ENCODE measurements around the gene AGPAT4. TPM values are rescaled to one million over a fixed set of nuclear protein-coding genes. Genes with fewer than 3 reads are reported as not detected.

AGPAT4 gene
- total and polyA plus RNA-seq, 2 of the 13 experiments (the other 11 are each of a cell fraction or from before 2014, with no cell fraction given): 0.07 to 0.13 TPM

DNA sequence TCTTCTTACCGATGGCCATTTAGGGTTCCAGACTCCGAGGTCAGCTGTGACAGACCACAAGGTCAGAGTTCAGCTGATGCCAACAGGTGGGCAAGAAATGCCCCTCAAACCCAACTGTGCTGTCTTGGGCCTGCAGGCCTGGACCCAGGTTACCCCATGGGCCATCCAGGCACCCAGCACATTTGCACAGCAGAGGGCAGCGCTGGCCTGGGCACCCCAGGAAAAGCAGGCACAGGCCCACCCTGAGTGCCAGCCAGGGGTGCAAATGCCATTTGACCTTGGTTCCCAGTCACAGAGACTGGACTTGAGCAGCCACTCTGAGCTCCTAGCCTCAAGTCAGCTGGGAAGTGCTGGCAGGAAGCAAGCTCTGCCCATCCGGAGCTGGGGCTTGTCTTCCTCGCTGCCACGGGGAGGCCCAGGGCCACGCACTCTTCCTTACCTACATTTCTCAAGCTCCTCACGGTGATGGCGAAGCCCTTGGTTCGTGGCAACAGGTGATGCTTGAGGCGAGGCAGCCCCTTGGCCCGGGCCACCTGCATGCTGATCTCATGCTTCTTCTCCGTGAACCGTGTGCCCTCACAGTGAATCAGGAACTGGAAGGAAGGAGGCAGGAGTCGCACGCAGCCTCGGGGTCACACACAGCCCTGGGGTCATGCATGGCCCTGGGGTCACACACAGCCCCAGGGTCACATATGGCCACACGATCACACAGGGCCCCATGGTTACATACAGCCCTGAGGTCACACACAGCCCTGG is 120.8 kb downstream of the AGPAT4 start (continued):
- TF ChIP-seq, protein P1, sequence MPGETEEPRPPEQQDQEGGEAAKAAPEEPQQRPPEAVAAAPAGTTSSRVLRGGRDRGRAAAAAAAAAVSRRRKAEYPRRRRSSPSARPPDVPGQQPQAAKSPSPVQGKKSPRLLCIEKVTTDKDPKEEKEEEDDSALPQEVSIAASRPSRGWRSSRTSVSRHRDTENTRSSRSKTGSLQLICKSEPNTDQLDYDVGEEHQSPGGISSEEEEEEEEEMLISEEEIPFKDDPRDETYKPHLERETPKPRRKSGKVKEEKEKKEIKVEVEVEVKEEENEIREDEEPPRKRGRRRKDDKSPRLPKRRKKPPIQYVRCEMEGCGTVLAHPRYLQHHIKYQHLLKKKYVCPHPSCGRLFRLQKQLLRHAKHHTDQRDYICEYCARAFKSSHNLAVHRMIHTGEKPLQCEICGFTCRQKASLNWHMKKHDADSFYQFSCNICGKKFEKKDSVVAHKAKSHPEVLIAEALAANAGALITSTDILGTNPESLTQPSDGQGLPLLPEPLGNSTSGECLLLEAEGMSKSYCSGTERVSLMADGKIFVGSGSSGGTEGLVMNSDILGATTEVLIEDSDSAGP (CRISPR knock-in tag; IDR thresholded peaks at IDR 0.05; ENCODE audit: borderline replicate concordance): peak; percentile 26; the same call in 1 of the 2 replicates
- TF ChIP-seq, protein P2, sequence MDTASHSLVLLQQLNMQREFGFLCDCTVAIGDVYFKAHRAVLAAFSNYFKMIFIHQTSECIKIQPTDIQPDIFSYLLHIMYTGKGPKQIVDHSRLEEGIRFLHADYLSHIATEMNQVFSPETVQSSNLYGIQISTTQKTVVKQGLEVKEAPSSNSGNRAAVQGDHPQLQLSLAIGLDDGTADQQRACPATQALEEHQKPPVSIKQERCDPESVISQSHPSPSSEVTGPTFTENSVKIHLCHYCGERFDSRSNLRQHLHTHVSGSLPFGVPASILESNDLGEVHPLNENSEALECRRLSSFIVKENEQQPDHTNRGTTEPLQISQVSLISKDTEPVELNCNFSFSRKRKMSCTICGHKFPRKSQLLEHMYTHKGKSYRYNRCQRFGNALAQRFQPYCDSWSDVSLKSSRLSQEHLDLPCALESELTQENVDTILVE (CRISPR knock-in tag; IDR thresholded peaks at IDR 0.05): no peak
- TF ChIP-seq, protein P3, sequence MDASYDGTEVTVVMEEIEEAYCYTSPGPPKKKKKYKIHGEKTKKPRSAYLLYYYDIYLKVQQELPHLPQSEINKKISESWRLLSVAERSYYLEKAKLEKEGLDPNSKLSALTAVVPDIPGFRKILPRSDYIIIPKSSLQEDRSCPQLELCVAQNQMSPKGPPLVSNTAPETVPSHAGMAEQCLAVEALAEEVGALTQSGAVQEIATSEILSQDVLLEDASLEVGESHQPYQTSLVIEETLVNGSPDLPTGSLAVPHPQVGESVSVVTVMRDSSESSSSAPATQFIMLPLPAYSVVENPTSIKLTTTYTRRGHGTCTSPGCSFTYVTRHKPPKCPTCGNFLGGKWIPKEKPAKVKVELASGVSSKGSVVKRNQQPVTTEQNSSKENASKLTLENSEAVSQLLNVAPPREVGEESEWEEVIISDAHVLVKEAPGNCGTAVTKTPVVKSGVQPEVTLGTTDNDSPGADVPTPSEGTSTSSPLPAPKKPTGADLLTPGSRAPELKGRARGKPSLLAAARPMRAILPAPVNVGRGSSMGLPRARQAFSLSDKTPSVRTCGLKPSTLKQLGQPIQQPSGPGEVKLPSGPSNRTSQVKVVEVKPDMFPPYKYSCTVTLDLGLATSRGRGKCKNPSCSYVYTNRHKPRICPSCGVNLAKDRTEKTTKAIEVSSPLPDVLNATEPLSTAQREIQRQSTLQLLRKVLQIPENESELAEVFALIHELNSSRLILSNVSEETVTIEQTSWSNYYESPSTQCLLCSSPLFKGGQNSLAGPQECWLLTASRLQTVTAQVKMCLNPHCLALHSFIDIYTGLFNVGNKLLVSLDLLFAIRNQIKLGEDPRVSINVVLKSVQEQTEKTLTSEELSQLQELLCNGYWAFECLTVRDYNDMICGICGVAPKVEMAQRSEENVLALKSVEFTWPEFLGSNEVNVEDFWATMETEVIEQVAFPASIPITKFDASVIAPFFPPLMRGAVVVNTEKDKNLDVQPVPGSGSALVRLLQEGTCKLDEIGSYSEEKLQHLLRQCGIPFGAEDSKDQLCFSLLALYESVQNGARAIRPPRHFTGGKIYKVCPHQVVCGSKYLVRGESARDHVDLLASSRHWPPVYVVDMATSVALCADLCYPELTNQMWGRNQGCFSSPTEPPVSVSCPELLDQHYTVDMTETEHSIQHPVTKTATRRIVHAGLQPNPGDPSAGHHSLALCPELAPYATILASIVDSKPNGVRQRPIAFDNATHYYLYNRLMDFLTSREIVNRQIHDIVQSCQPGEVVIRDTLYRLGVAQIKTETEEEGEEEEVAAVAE (CRISPR knock-in tag; IDR thresholded peaks at IDR 0.05; ENCODE audit: borderline replicate concordance): no peak
- TF ChIP-seq HDAC6 (IDR thresholded peaks at IDR 0.05; ENCODE audit: low read depth, low read length): no peak
- TF ChIP-seq JUNB (CRISPR knock-in tag; IDR thresholded peaks at IDR 0.05; ENCODE audit: borderline replicate concordance): no peak
- no peak for TF ChIP-seq HIVEP1 (CRISPR knock-in tag; IDR thresholded peaks at IDR 0.05)
- no peak for TF ChIP-seq KDM4B (CRISPR knock-in tag; IDR thresholded peaks at IDR 0.05)
- no peak for TF ChIP-seq HDAC2 (CRISPR knock-in tag; IDR thresholded peaks at IDR 0.05)
- no peak for TF ChIP-seq ZNF251 (CRISPR knock-in tag; IDR thresholded peaks at IDR 0.05)
- TF ChIP-seq, protein P4, sequence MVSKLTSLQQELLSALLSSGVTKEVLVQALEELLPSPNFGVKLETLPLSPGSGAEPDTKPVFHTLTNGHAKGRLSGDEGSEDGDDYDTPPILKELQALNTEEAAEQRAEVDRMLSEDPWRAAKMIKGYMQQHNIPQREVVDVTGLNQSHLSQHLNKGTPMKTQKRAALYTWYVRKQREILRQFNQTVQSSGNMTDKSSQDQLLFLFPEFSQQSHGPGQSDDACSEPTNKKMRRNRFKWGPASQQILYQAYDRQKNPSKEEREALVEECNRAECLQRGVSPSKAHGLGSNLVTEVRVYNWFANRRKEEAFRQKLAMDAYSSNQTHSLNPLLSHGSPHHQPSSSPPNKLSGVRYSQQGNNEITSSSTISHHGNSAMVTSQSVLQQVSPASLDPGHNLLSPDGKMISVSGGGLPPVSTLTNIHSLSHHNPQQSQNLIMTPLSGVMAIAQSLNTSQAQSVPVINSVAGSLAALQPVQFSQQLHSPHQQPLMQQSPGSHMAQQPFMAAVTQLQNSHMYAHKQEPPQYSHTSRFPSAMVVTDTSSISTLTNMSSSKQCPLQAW (CRISPR knock-in tag; IDR thresholded peaks at IDR 0.05): no peak
- TF ChIP-seq NAIF1 (CRISPR knock-in tag; IDR thresholded peaks at IDR 0.05; ENCODE audit: borderline replicate concordance): no peak

Data from HepG2 (cell line).